WI38 (cell line): Measurements from ENCODE around the gene GNG14.
A peak's percentile ranks its signal among the peaks of the same experiment; 100 is the strongest.
"Not testable (repeated sequence)": the region's sequence is repeated elsewhere in the genome, so short reads cannot be mapped to it uniquely, and the experiment has no call there.

Source experiments
- H3K4me3 ChIP-seq: 2 replicates; pipeline ENCODE4 v1.5.1; 2011; ENCODE audit warnings: low read depth, mild to moderate bottlenecking, control low read depth, low read length
- TF ChIP-seq, protein P1 (sequence below): IDR thresholded peaks from 2 replicates; pipeline ENCODE4 v1.5.1; 2012; ENCODE audit warnings: low read depth, mild to moderate bottlenecking, control low read depth, low read length

GNG14 gene

DNA sequence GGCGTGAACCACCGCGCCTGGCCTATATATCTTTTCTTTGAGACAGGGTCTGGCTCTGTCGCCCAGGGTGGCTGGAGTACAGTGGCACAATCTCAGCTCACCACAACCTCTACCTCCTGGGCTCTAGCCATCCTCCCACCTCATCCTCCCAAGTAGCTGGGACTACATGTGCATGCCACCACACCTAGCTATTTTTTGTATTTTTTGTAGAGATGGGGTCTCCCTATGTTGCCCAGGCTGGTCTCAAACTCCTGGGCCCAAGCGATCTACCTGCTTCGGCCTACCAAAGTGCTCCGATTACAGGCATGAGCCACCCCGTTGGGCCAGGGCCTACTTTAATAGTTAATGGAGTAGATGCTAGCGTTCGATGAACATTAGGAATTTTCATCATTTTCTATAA lies 32.5 kb downstream of the GNG14 start:
- TF ChIP-seq, protein P1, sequence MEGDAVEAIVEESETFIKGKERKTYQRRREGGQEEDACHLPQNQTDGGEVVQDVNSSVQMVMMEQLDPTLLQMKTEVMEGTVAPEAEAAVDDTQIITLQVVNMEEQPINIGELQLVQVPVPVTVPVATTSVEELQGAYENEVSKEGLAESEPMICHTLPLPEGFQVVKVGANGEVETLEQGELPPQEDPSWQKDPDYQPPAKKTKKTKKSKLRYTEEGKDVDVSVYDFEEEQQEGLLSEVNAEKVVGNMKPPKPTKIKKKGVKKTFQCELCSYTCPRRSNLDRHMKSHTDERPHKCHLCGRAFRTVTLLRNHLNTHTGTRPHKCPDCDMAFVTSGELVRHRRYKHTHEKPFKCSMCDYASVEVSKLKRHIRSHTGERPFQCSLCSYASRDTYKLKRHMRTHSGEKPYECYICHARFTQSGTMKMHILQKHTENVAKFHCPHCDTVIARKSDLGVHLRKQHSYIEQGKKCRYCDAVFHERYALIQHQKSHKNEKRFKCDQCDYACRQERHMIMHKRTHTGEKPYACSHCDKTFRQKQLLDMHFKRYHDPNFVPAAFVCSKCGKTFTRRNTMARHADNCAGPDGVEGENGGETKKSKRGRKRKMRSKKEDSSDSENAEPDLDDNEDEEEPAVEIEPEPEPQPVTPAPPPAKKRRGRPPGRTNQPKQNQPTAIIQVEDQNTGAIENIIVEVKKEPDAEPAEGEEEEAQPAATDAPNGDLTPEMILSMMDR, result no peak
- peak overlapping the region; percentile 86 for H3K4me3 ChIP-seq

DNA sequence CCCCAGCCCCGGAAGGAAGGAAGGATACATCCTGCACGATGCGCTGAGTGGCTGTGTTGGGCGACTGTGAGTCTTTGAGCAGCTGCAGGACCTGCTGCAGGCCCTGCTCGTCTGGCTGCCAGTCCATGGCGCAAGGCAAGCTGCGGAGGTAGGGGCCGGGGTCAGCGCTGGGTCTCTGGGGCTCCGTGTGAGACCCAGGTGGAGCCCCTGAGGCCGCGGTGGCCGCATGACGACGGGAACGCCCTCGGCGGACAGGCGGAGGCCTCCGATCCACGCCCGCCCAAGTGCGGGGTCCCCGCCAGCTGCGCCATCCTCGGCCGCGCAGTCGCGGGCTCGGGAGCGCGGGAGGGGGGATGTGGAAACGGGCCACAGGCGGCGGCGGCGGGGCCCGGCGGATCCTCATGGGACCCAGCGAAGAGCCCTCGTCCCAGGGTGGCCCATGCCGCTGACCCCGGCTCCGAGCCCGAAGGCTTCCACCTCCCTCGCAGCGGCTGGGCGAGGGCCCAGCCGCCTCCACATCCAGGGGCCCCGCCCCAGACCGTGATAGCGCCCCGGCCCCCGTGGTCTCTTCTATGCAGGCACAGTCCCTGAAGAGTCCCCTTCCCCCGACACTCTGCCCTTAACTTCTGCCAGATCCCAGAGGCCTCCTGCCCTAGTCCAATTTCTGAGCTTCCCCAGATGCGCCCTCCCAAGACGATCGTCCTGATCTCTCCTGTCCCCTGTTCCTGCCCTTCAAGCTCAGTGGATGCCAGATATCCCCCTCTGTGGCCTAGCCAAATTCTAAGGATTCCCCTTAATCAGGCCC lies 33.3 kb downstream of the GNG14 start:
- TF ChIP-seq, protein P1, result no peak
- peak overlapping the region; percentile 86 for H3K4me3 ChIP-seq

DNA sequence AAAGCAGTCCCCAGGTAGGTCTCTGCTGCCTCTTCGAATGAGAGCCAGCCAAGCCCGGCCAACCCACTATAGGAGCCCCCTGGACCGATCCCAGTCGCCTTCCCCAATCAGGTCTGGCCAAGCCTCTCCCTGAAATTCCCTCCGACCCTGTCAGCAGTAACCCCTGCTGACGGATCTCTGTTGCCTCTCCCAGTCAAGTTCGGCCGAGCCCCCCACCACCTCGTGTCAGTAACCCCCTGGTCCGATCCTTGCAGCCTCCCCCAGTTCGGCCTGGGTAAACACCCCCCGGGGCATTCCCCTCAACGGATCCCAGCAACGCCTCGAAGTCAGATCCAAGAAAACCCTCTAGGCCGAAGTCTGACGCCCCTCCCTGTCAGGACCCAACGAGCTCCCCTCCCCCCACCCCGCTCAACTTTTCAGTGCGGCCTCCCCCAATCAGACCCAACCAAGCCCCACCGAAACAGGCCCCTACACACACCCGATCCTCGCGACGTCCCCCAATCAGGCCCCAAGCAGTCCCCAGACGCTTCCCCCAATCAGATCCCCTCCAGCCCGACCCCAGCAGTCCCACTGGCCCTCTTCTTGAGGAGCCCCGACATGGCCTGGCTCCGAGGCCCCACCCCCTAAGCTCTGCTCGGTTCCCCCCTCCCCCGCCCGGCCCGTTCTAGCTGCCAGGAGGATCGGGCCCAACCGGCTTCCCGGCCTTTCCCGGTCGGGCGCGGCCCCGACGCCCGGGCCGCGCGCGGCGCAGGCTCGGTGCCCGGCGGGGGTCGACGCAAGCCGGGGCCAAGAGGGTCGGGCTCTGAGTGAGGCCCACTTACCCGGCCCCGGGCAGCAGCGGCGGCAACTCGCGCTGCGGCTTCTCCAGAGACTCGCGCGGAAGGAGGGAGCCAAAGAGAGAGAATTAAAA lies 34.1 kb downstream of the GNG14 start:
- TF ChIP-seq, protein P1, result no peak
- H3K4me3 ChIP-seq, result peak overlapping the region; percentile 86

DNA sequence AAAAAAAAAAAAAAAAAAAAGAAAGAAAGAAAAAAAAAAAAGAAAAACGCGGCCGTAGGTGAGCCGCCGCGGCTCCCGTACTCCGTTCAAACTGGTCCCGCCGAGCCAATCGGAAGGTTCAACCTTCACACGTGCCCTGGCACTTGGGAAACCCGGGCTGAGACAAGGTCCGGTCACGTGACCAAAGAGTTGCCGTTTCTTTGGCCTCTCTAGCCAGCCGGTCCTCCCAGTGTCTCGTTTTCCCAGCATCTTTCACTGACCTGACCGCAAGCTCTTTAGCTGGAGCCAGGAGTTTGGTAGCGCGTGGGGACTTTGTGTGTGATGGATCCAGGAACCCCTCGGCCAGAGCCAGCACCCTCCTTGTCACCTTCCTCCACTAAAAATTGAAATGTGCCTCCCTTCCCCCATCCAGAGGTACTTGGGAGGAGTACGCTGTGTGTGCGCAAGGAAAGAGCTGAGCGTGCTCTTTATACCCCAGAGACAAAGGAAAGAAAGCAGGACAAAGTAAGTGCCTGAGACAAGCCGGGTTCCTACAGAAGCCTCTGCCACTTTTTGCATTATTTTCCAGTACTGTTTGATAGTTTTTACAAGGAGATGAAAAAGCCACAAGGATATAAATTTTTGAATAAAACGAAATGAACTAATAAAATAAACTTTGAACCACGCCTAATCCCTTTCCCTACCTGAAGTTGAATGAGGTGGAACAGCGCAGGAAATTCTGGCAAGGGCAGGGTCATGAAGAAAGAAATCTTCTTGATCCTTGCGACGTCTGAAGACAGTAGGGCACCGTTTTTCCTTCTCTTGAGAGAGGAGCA lies 35.0 kb downstream of the GNG14 start:
- H3K4me3 ChIP-seq, result peak overlapping the region; percentile 86
- TF ChIP-seq, protein P1, result no peak

DNA sequence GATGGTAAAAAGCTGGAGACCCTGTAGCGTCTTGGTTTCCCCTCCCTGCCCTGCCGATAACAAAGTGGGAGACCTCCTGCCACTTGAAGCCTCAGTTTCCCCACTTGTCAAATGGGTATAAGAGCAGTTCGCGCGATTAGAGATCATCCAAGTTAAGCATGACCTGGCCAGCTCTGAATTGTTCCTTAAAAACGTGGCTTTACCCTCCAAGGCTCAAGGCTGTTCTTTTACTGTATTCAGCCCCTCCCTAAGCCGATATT lies 35.5 kb downstream of the GNG14 start:
- peak overlapping the region; percentile 86 for H3K4me3 ChIP-seq
- TF ChIP-seq, protein P1, result no peak

DNA sequence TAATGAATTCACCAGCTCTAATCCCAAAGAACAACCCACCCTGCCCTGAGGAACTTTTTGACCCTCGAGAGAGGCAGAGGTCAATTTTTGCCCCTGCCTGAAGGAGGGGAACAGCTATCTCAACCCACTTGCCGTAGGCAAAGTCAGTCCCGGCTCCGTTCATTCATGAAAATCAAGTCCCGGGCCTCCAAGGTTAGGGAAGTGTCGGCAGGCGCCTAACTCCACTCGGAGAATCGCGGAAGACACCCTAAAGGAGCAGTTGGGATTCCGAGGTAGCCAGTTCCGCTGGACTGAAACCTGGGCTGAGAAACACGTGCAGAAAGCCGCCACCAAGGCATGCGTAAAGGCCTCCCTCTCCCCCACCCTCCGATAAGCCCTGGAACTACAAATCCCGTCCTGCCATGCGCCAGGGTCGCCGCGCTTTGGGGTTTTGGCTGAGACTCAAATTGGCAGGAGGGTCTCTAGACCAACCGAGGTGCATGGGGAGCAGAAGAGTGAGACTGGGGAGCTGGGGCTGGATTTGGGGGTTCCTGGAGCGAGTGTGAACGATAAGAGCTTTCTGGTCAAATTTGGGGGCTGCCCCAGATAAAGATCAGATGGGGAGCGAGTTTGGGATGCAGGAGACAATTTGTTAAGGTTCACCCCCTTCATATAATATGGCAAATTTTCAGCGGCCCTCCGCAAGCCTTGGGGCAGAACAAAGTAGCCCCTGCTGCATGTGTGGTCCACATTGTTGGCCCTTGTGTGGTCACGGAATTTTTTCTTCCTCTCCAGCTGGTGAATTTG lies 36.0 kb downstream of the GNG14 start, which contains the start of gene TNPO2:
TSS of gene TNPO2 (minus strand) at position 292 of the 786 bp plus-strand sequence. CDS start 2,955 bp downstream, outside the sequence.
- H3K4me3 ChIP-seq, result peak within 1 kb of the TSS; percentile 86
- TF ChIP-seq, protein P1, result no peak

DNA sequence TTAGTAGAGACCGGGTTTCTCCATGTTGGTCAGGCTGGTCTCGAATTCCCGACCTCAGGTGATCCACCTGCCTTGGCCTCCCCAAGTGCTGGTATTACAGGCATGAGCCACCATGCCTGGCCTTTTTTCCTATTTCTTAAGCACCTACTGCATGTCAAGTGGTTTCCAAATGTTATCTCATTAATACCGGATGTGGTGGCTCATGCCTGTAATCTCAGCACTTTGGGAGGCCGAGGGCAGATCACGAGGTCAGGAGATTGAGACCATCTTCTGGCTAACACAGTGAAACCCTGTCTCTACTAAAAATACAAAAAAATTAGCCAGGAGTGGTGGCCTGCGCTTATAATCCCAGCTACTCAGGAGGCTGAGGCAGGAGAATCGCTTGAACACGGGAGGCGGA lies 37.8 kb downstream of the GNG14 start:
- not testable (repeated sequence) for H3K4me3 ChIP-seq
